T-helper 2 cell (primary cell): Measurements from ENCODE around the gene ST8SIA2.

Experiments used
- DNase-seq, 5 experiments: peaks; one replicate each; pipeline versions ENCODE4 v3.0.0 to v3.0.0-alpha.2; 2012 to 2022
- total RNA-seq, 2 donors: gene quantifications; one replicate each; lab custom pipeline; 2026; lab: John Stamatoyannopoulos, UW

The ST8SIA2 gene, protein sequence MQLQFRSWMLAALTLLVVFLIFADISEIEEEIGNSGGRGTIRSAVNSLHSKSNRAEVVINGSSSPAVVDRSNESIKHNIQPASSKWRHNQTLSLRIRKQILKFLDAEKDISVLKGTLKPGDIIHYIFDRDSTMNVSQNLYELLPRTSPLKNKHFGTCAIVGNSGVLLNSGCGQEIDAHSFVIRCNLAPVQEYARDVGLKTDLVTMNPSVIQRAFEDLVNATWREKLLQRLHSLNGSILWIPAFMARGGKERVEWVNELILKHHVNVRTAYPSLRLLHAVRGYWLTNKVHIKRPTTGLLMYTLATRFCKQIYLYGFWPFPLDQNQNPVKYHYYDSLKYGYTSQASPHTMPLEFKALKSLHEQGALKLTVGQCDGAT
- total RNA-seq: 0 reads per million in 2 donors

DNA sequence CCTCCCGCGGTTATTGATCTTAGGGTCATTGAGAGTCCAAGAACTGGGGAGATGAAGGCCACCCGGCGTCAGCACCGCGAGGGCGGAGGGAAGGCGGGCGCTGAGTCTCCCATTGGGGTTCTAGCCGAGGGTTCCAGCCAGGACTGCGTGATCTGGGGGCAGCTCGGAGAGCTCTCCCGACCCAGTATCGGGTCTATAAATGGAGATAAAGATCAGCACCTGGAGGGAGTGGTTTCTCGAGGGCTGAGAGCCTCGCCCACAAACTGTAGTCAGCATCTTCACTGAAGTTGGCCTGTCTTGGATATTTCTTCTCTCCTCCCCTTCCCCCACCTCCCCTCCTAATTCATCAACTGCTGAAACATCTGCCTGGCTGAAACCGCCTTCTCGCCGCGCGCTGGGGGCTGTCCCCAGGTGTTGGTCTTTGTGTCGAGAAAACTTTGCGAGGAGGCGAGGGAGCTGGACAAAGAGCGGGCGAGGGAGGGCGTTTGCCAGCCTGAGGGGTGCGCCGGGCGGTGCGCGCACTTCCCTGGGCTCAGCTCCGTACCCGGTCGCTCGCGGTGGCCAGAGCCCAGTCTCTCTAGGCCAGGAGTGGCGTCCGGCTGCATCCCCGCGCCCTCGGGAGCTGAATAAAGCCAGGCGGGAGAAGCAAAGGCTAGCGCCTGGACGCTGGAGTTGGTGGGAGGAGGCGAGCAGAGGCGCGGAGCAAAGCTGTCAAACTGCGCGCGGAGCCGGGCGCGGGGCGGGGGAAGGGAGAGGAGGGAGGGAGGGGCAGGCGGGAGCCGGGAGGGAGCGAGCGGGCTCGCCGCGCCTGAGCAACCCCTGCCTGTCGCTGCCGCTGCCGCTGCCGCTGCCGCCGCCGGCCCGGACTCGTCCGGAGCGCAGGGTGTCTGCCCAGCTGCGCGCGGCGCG, at the start of gene ST8SIA2:
ST8SIA2 (plus strand) TSS at position 811 of the 909 bp plus-strand sequence. CDS start 184 bp downstream, outside the sequence.
- peak in 1 of 5 experiments; percentile 25 for DNase-seq

DNA sequence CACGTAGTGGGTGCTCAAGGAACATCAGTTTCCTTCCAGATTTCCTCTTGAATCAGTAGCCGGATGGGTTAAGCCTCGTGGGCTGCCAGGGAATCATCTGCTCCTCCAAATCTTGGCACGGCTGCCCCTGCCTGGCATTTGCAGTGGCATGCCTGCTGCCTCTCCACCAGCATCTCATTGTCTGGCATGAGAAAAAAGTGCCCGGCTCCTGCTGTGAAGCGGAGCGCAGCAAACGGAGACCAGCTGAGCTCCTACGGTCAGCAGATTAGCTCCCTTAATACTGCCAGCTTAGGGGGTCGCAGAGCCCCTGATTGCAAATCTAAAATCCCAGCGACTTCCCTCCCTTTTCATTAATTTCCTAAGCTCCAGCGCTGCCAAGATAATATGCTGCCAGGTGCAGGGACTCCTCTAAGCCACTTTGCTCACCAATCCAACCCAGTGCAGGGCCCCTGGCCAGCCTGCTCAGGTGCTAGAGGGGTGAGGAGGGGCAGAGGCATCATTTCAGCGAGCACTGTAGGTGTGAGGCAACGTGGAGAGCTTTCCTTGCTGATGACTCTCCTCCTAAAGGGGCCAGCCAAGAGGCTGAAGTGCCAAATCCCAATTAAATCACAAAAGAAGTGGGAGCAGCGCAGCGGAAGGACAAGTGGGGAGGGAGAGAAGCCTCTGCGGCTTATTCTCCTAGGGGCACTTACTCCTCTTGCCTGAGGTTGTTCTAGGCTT, 49.6 kb upstream of the ST8SIA2 start:
- no peak for DNase-seq

GRCh38 chr15:92346063-92346462, 47.6 kb upstream of the ST8SIA2 start:
- DNase-seq: no peak

DNA sequence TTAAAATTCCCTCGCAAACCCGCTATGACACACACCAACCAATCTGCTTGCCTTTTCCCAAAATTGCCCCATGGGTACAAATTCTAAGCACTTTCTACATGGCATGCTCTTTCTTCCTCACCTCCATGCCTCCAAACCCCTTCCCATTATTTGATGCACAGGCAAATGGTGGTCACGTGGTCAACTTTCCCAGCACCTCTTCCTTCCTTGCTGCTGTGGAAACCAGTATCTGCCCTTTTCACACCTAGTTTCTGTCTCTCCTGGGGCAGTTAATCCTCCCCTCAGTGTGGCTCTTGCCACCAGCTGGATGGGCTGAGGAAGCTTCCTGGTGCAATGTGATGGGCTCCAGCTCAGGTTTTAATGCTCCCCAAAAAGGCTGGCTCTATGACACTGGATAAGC, 38.4 kb upstream of the ST8SIA2 start:
- DNase-seq: no peak

DNA sequence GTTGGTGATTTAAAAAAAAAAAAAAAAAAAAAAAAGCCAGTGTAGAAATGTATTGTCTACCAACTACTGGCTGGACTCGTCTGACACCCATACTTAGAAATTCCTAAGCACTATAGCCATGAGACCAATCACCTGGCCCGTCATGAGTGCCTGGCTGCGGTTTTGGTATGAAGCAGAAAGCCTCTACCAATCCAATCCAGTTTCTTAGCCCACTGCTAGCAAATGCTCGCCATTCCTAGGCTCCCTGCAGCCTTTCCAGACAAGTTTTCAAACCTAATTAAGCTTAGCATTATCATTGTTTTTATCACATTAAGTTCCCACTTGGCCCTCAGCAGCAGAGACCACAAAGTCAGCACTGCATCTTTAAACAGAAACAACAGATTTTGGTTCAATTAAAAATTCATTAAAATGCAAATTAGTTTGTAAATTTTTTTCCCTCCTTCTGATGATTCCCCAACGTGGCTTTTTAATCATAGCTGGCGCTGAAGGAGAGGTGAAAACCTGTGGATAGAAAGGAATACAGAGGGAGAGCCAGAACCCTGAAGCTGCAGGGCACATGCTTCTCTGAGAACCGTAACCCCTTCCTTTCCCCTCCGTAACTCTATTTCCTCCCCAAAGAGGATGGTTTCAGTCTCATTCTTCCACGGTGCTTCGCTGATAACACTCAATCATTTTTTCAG, 32.2 kb upstream of the ST8SIA2 start:
- DNase-seq: no peak

DNA sequence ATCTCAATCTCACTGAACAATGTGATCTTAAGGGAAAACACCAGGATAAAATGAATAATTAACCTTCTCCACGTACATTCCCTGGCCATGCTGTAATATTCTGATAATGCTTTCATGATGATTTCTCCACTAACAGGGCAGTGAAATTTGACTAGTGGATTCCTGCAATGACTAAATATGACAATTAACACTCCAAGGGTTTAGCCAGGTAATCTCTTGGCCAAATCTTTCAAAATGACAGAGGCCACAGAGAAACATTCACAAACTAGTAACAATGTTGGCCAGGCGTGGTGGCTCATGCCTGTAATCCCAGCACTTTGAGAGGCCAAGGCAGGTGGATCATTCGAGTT, 31.7 kb upstream of the ST8SIA2 start:
- DNase-seq: no peak

DNA sequence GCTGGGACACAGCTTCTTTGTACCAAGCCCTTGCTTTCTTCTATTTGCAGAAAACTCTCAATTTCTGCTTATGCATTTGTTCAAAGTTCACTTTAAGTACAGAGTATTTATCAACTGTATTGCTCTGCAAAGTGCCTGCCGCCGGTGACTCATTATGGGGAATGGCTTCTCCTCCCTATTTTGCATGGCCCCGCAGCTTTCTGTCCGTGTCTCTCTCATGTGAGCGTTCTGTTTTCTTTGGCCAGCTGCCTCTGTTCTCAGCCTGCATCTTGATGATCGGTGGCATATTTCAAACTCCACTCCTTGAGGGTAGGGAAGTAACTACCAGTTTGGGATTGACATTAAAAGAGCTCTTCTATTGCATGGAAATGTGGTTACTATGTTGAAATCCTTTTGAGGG, 28.6 kb upstream of the ST8SIA2 start:
- no peak for DNase-seq

DNA sequence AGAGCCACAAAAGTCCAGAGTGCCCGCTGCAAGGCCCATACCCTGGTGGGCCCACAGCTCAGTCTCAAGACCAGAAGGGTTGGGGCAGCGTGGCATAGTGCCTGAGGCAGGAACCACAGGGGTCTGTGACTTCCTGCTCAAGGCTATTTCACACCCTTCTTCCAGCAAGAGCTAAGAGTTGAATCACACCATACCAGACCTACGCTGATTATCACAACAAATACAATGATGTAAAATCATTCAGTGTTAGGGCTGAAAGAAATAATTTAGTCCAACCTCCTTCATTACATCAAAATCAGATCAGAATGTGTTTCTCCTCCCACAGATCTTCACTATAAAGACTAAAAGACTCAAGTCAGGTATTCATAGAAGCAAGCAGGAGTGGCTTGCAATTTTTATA, 27.8 kb upstream of the ST8SIA2 start:
- no peak for DNase-seq

DNA sequence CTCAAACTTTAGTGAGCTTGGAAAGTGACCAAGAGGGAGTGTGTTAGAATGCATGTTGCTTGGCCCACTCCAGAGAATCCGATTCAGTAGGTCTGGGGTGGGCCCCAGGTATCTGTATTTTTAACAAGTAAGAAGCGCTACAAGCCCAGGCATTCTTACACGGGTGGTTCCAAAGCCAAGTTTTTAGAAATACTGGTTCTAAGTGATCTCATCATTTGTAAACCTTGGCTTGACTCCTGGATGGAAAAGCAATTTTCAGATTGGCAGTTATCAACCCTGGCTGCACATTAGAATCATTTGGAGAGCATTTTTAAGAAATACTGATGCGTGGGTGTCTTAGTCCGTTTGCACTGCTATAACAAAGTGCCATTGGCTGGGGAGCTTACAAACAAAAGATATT, 27.3 kb upstream of the ST8SIA2 start:
- no peak for DNase-seq

GRCh38 chr15:92375057-92375456, 18.6 kb upstream of the ST8SIA2 start:
- no peak for DNase-seq

- no peak for DNase-seq
These were observed 17.6 kb upstream of the ST8SIA2 start for GRCh38 chr15:92376109-92376508.

DNA sequence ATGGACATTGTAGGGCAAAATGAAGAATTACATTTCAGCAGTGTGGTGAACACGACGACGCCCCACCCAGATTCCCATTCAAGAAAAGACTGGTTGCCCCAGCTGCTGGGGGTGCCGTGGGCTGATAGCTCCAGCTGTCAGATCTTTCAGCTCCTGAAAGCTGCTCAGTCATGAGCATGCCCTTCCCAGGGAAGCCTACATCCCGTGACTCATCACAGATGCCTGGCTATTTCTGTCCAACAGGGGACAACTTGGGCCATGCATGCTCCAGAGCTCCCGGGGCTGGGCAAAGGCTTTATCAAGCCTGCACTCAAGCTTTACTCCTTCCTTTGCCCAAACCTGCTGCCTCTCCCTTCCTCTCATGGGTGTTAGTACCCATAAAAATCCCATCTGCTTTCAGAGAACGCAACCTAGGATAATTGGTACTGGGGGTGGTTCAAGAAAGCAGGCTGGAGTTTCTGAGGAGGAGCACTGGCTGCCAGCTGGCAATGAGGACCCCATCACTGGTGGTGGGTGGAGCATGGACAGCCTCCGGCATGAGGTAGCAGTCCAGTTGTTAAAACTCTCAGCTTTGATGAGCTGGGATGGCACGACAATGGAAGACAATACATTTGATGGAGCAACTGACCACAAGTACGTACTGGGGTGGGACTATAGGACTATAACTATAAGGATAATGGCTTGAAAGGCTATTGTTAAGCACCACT, 16.4 kb upstream of the ST8SIA2 start:
- DNase-seq: no peak

DNA sequence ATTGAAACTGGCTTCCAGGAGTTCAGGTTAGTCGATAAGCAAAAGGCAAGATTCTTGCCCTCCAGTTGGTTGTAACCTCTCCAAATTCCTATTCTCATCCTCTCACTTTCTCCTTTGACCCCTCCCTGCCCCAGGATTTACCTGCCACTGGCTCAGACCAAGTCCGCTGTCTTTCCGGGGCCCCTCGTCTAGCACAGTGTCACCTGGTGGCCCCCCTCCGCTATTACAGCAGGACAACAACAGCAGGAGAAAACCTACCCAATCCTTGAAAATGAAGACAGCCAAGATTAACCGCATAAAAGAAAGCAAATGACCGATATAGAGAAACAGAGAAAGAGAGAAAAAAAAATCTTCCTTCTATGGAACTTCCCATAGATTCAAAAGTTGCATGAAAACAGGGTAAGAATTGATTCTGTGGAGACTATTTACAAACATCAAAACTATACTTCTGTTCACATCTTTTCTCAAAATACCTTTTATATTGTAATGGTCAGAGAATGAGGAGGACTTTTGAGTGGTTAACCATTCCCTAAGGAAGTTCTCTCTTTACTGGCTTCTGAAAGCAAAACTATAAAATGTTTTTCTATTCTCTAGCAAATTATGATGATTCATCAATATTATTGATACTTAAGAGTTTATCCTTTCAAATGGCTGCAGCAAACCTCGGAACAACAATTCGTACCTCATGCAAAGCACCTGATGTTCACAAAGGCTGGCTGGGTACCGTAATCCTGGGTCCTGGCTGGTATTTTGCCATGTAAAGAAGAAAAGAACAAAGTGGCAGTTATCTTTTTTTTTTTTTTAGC, 10.0 kb upstream of the ST8SIA2 start:
- peak in 1 of 5 experiments; percentile 19 for DNase-seq

DNA sequence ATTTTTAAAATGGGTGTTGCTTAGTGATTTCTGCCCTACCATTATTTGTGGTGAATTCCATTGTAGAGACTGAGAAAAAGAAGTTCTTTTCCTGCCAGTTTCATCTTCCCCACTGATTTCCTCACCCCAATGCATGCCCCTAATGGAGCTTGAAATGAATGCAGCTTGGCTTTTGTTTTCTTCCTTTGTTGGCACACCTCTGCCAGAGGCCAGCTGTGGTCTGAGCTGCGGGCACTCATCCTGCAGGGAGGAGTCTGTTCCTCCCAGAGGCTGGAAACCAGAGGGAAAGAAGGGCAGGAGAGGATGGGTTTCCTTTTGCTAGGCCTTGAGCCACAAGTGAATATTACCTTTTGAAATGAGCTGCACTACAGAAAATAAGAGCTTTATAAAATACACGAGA, 9.3 kb upstream of the ST8SIA2 start:
- no peak for DNase-seq

- no peak for DNase-seq
These were observed 8.6 kb upstream of the ST8SIA2 start for GRCh38 chr15:92385096-92385495.

DNA sequence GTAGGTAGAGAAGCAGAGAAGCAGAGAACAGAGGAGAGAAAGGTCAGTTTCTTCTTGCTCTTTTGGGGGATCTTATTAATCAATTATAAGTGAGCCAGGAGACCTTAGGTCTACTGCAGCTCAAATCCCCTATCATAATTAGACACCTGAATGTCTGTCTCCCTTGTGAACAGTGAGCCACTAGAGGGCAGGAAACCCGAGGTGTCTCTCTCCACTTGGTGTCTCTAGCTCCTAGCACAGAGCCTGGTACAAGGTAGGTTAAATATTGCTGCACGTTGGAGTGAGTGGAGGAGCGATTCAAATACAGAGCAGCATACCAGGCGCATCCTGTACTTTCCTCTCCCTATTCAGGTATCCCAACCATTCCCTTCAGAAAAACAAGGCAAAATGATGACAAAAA, 2.0 kb upstream of the ST8SIA2 start:
- peak in 1 of 5 experiments; percentile 41 for DNase-seq

DNA sequence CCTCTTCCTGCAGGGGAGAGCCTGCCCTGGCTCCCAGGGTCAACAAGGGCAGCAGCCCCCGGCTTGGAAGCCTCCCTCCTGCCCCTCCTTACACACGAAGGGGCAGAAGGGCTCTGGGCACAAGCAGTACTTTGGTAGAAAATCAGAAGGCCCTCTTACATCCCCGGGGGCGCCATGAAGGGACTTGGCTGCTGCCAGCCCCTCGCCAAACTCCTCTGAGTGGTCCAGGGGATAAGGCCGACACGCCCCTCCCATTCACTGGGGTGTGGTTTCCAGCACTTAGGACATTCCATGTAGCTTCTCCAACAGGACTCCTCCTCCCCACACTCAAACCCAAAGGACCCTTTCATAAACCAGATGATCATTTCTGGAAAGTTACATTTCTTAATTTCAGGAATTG, 1.2 kb upstream of the ST8SIA2 start:
- DNase-seq: no peak

DNA sequence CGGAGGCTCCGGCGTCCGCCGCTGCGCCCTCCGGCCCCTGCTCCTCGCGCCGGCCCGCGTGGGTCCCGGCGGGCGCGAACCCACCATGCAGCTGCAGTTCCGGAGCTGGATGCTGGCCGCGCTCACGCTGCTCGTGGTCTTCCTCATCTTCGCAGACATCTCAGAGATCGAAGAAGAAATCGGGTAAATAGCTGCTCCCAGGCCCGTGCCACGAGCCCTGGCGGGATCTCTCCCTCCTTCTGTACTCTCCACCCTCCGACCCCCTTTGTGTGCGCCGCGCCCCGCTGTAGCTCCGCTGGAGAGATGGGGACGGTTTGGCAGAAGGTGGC, 263 bp downstream of the ST8SIA2 start:
- DNase-seq: peak in 1 of 5 experiments; percentile 6

GRCh38 chr15:92394309-92395097, 822 bp downstream of the ST8SIA2 start:
- no peak for DNase-seq

DNA sequence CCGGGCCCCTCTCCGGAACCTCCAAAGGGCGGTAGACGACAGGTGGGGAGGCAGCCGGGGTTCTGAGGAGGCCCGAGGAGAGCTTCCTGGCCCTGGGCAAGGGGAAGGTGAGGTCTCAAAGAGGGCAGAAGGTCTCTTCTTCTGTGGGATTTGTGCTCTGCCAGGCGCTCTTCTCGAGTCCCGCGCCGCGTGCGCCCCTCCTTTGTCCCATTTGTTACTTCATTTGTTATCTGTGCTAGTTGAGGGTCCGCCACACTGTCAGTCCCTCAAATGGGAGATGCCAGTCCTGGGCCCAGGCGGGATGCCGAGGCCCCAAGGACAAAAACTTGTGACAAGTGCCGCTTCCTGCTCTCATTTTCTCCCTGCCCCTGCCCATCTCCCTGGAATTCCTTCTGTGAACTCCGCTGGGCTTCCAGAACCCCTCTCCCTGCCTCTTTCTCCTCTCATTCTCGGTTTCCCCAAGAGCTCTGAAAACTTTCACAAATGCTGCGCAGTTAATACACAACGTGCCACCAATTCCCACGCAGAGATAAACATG, 1.5 kb downstream of the ST8SIA2 start:
- no peak for DNase-seq
